Spleen (tissue), 7 donors: ENCODE measurements around the gene TET2.

Source experiments
- CTCF ChIP-seq, 11 experiments: fragments of 200-600 bp in 7 of 11; fragments of 450-650 bp in 4 of 11; sonication (generic) in 4 of 11; IDR thresholded peaks in 8 of 11; conservative IDR thresholded peaks in 3 of 11; 1 replicate in 7 of 11; 2 replicates in 4 of 11; pipeline versions ENCODE4 v1.4.0 to v1.8.0; 2016 to 2021; ENCODE audit warnings: antibody characterized with exemption in 11 of 11, inconsistent platforms in 4 of 11, mild to moderate bottlenecking in 1 of 11
- POLR2A ChIP-seq, 3 donors: fragments of 450-650 bp; IDR thresholded peaks; one replicate each; pipeline ENCODE4 v1.5.1; 2017; ENCODE audit warnings: antibody characterized with exemption in 3 of 3, mild to moderate bottlenecking in 1 of 3
- donor health status: DM: no; HTN: no; CAD: no; lungs with moderate emphysema.
- donor health status: DM: no; HTN: no; CAD: no.
- donor health status: DM: no; HTN: no; CAD: no.

GRCh38 chr4:105267280-105267679 lies 120.6 kb downstream of the TET2 start:
- no peak for TF ChIP-seq POLR2A (IDR thresholded peaks at IDR 0.05)
- TF ChIP-seq CTCF (IDR thresholded peaks at IDR 0.05 in 8 of 11, conservative IDR thresholded peaks at IDR 0.05 in 3 of 11) = no peak
